Ecto neural progenitor cell (in vitro differentiated cells): ENCODE data around the gene PNLIP.
A peak's percentile ranks its signal among the peaks of the same experiment; 100 is the strongest.

Experiments used
- DNase-seq: peaks from one replicate; pipeline ENCODE4 v3.0.0-alpha.2; 2018; ENCODE audit warnings: low spot score

PNLIP gene

DNA sequence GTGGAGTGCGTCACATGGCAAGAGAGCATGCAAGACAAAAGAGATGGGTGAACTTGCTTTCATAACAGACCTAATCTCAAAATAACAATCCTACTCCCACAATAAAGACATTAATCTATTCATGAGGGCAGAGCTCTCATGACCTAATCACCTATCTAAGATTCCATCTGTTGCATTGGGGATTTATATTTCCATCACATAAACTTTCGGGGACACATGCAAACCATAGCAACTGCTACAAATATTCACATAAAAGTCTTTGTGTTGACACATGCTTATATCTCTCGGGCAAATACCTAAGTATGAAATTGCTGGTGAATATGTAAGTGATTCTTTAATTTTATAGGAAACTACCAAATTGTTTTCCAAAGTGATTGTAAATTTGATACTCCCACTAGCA lies 29.1 kb downstream of the PNLIP start:
- no peak for DNase-seq

DNA sequence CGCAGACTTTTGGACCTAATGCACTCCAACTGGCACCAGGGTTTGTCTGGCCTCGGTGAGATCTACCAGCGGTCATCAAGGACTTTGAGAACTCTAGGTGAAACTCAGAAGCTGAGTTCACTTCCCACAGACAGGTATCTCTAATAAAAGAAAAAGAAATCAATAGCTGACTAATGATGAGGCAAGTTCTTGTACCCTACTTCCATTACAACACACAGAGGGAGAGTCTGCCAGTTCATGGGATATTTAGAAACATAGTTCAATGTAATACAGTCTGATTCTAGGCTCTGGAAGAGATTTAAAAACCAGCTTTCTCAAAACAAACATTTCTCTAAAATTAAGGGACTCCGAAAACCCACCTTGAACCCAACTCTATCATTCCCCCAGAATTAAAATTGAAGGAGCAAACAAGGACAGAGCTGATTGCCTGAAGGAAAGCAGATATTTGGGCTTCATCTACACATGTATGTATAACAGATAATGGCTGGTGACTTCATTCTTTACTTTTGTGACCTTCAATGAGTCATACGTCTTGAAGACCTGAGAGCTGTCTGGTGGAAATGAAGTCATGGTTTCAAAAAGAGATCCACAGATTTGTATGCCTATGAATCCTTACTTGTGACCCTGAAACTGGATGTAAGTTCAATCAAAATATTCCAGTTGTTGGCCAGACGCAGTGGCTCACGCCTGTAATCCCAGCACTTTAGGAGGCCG lies 42.3 kb downstream of the PNLIP start:
- no peak for DNase-seq

DNA sequence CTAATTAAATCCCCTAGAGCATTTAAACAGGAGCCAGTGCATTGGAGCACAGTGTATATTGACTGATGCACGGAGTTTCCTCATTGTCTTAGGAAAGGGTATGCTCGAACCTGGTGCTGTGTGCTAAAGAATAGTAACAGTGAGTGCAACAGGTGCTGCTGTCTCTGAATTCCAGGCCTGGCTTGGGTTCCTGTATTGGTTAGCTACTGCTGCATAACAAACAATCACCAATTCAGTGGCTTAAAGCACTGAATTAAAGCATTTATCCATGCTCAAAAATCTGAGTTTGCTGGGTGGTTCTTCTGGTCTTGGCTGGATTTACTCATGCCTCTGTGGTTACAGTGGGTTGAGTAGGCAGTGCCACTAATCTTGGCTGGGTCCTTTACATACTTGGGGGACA lies 43.3 kb downstream of the PNLIP start:
- DNase-seq = no peak

DNA sequence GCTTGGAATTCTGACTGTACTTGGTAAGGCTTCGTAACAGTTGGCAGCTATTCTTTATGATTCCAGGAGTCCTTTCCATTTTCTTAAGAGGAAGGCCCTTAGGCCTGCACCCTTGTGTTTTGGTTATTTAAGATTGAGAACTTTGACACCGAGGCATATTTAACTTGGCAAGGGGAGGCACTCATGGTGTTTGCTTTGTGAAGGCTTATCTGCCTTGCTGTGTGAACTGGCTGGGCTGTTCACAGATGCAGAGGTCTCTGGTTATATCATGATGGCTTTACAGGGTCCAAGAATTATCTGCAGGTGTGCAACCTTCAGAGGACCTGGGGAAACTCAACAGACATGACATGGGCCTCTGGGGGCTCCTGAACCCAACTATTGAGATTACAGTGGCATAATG lies 44.2 kb downstream of the PNLIP start:
- DNase-seq = no peak

DNA sequence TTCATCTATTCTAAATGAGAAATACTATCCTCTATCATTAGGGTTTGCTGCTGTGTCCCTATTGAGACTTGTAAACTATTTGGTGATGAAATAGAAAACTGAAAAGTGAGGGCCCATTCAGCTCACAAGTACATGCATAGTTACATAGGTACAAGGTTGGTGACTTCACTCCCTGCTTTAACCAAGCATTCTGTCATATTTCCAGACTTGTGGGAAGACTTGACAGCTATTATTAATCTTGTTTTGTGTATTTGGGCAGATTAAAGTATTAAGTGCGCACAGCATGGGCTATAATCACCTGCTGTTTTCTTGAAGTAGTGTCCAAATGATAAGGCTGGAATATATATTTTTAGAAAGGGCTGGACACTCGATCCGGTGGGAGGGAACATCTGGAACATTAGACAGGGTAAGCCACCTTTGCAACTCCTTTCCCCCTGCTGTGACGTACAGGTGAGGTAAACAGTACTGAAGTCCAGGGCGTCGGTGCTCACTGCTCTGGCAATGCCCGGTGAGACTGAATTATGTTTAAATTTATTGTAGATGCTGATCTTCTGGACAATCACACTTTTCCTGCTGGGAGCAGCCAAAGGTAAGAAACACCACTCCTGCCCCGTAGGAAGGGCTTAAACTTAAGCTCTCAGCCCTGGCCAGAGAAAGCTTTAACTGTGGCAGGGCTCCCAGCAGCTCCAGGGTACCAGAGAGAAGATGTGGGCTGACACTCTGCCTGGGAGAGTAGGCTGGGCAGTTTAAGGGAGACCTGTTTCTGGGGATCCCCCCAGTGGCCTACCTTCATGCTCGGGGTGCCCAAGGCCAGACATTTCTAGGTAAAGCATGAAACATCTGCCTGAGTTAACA lies 45.1 kb downstream of the PNLIP start, which contains the start of gene PNLIPRP1:
Gene PNLIPRP1 (plus strand): TSS at position 370 of the 855 bp plus-strand sequence. CDS start 171 bp downstream, at position 541.
- DNase-seq = no peak

DNA sequence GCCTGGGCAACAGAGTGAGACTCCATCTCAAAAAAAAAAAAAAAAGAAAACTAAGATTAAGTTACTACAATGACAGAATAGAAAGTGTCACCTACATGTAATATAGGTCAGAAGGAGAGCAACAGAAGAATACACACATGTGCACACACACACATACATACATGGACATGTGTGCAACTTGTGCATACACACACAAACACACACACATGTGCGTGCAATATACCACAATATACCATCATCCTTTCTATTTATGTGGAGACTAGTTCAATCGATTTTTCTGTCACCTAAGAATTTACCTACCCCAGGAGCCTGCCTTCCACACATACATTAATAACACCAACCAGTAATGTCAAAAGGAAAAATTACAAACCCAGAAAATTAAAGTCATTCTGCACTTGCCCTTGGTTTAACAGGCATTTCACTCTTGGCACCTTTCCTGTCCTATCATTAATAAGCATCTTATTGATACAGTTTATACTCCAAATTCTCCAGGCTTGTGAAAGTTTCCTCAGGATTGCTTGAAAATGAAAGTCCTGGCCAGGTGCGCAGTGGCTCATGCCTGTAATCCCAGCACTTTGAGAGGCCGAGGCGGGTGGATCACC lies 47.5 kb downstream of the PNLIP start:
- no peak for DNase-seq

DNA sequence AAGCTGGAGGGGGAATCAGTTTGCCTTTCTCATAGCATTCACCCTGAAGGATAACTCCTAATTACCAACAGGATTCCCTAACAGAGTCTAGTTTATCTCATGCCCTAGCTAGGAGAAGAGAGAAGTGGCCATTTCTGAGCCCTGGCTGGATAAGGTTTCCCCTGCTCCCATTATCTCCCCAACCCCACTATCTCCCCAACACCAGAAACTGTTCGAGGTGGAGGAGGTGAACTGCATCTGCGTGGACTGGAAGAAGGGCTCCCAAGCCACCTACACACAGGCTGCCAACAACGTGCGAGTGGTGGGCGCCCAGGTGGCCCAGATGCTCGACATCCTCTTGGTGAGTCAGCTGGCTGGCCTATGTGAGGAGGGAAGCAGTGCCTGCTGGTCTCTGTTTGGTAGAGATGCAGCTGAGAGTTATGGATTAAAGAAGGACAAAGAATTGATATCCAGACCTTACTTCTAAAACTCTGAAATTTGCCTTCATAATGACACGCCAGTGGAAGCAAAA lies 48.8 kb downstream of the PNLIP start:
- DNase-seq = no peak

DNA sequence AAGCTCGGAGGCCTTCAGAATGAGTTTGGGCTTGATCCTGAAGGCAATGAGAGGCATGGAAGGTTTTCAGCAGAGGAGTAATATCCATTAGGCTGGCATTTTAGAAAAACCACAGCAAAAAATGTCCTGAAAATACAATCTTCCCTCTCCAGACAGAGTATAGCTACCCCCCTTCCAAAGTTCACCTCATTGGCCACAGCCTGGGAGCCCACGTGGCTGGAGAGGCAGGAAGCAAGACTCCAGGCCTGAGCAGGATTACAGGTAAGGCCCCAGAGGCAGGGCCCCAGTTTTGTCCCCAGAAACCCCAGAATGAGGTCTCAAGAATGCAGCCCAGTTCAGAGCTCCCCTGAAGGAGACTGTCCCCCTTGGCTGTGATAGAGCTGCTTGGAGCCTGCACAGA lies 50.3 kb downstream of the PNLIP start:
- DNase-seq = no peak

DNA sequence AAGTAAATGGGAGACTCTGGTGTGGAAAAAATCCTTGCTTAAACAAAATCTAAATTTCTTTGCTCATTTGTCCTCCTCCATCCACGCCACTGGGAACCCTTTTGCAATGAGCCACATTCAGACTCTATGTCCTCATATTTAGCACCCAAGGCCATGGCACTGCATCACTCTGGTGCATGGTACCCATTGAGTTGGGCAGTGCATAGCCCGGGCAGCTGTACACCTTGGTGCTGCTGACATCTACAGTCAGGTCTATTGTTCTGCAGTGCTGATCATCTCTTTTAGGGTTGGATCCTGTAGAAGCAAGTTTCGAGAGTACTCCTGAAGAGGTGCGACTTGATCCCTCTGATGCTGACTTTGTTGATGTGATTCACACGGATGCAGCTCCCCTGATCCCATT lies 51.8 kb downstream of the PNLIP start:
- DNase-seq = no peak

DNA sequence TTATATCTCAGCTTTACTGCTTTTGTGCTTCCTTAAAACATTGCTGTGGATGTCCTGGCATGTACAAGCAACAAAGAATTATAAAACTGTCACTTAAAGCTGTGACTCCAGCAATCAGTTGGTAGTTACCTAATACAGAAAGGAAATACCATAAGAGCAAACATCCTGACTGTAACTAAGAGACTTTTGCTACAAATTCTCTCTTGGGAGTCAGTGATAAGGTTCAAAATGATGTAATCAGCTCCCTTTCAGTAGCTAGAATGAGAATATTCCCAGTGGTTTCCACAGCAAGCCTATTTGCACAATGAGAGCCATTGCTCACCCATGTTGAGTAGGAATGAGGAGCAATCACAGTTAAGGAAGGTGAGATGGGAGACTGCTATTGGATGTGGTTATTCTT lies 52.6 kb downstream of the PNLIP start:
- no peak for DNase-seq

DNA sequence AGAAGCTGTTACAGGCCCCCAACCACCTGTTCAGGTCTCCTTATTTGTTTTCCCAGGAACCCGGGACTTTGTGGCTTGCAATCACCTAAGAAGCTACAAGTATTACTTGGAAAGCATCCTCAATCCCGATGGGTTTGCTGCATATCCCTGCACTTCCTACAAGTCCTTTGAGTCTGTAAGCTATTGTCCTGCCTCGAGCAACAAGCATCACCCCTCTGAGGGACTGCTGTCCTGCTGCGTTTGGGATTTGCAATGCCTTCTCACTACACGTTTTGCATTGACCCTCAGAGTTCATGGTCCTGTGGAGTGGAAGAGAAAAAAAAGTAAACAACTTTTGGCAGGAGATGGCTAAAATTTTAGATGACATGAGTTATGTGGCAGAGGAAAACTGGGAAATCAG lies 54.3 kb downstream of the PNLIP start:
- DNase-seq = no peak

DNA sequence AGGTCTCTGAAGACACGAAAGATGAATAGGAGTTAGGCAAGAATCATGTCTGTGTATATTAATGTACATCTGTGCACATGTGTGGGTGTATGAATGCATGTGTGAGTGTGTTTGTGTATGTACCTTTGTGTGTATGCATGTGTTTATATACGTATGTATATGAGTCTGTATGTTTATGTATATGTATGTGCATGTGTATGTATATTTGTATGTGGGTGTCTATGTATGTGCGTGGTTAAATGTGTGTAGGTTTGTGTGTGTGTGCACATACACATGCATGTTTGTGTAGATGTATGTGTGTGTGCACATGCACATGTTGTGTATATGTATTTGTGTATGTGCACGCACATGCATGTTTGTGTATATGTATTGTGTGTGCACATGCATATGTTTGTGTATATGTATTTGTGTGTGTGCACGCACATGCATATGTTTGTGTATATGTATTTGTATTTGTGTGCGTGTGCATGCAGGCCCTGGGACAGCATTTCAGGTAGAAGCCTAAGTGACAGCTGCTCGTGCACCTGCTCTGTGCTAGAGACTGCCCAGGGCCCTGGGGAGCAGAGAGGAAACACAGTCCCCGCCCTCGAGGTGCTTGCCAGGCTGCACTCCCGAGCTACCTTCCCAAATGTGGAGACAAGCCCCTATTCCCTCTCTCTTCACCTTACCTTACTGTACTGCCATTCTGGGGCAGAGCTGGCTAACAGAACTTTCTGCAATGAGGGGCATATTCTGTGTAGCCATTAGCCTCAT lies 57.1 kb downstream of the PNLIP start:
- no peak for DNase-seq

DNA sequence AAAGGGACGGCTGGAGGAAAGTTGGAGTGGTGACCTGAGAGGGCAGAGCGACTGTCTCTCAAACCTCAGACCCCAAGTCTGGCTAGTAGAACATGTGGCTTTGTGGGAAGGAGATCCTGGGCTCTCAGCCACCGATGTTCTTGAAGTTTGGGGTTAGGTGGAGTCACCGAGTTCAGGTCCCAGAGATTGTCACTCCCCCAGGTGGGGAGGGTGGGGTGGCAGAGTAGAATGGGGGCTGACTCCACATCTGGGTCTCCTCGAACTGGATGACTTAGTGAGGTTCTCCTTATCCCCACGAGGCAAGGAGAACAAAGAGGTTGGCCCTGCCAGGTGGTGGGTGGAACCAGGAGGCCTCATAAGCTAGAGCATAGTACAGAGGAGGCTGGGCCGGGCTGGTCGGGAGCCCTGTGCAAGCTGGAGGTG lies 60.3 kb downstream of the PNLIP start:
- no peak for DNase-seq

DNA sequence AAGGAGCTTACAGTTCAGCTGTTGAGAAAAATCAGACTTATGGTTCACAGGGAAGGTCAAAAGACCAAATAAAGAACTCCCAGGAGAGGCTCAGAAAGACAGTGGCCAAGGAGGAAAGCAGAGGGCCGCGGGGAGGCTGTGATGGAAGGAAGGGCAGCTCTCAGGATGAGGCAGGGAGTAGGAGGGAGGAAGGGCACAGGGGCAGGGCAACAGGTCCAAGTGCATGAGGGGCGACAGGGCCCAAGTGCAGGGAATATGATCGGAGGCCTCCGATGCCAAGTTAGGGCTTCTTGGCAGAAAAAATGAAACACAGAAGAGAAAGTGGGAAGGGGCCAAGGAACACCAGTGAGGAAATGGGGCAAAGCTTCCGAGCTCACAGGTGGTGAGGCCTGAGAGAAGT lies 61.6 kb downstream of the PNLIP start:
- DNase-seq = no peak

DNA sequence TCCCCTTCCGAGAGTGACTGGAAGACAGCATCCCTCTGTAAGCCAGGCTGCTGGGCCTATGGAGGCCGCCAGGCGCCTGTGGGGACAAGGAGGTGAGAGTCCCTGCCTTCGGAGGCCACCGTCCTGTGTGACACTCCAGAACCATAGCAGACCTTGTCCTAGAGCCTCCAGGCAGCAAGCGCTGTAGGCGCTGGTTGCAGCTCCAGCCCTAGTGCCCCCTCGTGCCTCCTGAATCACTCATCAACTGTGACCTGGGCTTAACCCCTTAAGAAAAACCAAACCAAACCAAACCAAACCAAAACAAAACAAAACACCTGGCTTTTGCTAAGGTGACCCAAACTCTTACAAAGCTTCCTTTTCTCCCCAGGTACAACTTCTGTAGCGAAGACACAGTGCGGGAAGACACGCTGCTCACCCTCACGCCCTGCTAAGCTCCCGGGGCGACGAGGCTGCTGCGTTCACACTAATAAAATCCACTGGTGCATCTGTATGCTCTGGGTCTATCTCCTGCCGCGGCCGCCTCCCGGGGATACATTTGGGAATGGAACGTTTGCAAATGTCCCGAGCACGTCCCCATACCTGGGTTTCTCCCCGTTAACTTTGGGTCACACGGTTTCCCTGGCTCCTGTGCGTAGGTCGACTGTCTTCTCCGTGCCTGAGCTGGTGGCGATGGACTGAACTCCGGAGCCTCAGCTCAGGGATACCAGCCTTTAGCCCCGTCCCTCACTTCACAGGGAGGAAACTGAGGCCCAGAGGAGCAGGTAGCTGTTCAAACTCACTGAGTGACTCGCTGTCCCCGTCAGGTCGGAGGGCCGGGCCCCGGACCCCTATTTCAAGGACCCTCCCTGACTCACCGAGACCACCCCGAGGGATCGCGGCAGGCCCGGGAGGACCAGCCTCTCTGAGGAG lies 63.2 kb downstream of the PNLIP start:
- DNase-seq = peak; percentile 50

DNA sequence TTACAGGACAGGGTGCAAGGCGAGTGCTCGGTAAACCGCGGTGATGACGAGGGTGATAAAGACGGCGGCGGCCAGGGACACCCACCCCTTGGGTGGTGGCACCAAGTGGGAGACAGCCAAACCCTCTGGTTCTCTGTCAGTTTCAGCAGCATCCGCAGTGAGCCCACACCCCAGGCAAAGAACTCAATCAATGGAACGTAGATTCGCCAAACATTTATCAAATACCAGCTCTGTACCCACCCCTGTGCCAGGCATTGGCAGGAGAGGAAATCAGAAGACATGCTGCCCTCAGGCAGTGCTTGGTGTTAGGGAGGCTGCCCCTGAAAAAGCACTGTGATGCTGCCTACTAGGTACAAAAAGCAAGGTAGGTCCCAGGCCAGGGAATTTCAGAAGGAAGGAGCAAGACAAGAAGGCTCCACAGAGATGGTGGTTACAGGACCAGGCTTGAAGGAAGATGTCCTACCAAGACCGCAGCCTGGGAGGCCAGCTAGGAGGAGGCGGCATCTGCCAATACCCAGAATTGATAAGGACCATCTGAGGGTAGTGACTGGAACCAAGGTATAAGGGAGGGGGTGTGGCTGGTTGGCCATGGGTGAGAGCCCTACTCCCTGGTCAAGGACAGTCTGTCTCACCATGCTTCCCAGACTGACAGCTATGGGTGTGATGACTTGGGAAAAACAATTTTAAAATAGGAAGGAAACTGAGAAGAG lies 64.9 kb downstream of the PNLIP start:
- no peak for DNase-seq

DNA sequence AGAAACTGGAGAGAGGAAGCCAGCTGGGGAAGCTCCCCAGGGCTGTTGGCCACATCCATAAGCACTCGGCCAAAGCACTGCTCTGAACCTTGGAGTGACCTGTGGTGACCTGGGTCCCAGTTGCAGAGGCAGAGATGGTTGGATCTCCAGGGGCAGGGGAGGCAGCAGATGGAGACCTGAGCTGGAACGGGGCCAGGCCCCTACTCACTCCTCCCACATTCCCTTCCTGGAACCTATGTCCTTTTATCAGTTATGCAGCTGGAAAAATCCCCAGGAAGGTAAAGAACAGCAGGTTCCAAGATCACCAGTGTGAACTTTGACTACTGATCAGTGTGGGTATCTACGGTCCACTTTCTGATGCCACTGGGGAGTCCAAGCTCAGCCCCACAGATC lies 65.4 kb downstream of the PNLIP start:
- DNase-seq = no peak

DNA sequence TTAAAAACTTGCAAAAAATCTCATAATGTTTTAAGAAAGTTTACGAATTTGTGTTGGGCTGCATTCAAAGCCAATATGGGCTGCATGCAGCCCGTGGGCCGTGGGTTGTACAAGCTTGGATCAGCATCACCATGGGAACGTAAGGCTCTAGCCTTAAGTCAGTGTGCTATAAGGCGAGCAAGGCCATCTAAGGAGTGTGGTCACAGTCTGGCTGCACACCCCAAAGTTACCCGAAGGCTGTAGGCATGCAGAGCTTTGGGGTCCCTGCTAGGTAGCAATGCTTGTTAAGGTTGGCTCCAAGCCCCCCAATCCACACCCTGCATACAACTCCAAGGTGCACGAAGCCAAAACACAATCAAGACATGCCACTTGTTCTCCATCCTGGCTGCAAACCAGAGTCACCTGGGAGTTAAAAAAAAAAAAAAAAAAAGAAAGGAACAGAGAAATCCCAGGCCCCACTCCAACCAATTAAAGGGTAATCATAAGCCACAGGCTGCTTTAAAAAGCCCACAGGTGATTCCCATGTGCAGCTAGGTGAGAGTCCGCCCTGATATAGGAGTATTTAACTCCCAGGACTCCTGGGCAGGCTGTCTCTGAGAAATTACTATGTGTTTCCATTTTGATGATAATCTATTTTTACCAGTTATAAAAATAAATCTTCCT lies 66.5 kb downstream of the PNLIP start:
- DNase-seq = no peak

DNA sequence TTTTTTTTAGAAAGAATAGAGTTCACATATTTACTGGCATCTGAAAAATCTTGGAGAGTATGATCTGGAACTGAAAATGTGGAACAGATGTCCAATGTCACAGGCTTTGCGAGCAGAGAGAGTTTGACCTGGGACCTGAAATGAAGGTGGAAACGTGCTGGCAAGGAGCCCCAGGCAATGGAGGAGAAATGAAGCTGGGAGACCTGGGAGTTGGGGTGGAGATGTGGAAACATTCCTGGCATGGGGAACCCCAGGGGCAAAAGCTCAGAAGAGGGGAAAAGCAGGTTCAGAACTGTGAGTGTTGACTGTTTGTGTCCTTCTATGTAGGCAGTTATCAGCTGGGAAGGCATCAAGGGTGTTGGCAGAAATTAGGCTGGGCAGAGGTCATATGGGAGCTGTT lies 67.7 kb downstream of the PNLIP start:
- DNase-seq = no peak

DNA sequence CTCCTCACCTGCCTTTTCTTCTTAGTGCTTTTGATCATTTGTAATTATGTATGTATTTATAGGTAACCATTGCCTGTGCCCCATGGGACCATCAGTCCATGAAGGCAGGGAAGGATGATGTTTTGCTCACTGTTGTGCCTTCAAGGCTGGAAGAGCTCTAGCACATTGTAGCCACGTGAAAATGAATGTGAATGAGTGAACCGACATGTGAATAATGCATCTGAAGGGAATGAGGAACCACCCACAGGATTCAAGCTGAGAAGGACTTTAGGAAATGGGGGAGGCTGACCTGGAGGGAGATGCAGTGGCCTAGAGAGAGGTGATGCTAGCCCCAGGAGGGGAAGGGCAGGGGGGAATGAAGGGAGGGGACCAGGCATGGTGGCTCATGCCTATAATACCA lies 69.1 kb downstream of the PNLIP start:
- no peak for DNase-seq
